Smooth muscle cell (in vitro differentiated cells): ENCODE results near the gene NFYA. TPM values are rescaled to one million over a fixed set of nuclear protein-coding genes. Genes with fewer than 3 reads are reported as not detected.

Experiments used
- DNase-seq: peaks from one replicate; lab custom pipeline; 2025; ENCODE audit not compliant: unreplicated experiment; lab: John Stamatoyannopoulos, UW
- H2AFZ ChIP-seq: fragments of 200-600 bp; sonication (generic); 2 replicates; pipeline ENCODE4 v1.6.0; 2016; ENCODE audit warnings: antibody characterized with exemption, low read depth, mild to moderate bottlenecking
- H3F3A ChIP-seq: fragments of 200-600 bp; sonication (generic); 2 replicates; pipeline ENCODE4 v1.6.0; 2017; ENCODE audit warnings: antibody characterized with exemption, low read depth
- H3K27ac ChIP-seq: fragments of 200-600 bp; sonication (generic); 2 replicates; pipeline ENCODE4 v1.5.1; 2016; ENCODE audit warnings: low read depth, mild to moderate bottlenecking
- H3K27me3 ChIP-seq: fragments of 200-600 bp; sonication (generic); 2 replicates; pipeline ENCODE4 v1.6.1; 2016; ENCODE audit warnings: low read depth, mild to moderate bottlenecking
- H3K36me3 ChIP-seq: fragments of 200-600 bp; sonication (generic); 2 replicates; pipeline ENCODE4 v1.5.1; 2016; ENCODE audit warnings: low read depth
- H3K4me1 ChIP-seq: fragments of 200-600 bp; sonication (generic); 2 replicates; pipeline ENCODE4 v1.5.1; 2016; ENCODE audit warnings: low read depth
- H3K4me2 ChIP-seq: fragments of 200-600 bp; sonication (generic); 2 replicates; pipeline ENCODE4 v1.6.0; 2016; ENCODE audit warnings: mild to moderate bottlenecking
- H3K4me3 ChIP-seq: fragments of 200-600 bp; sonication (generic); 2 replicates; pipeline ENCODE4 v1.5.1; 2016; ENCODE audit warnings: mild to moderate bottlenecking
- H3K79me2 ChIP-seq: fragments of 200-600 bp; sonication (generic); 2 replicates; pipeline ENCODE4 v1.6.0; 2016; ENCODE audit warnings: low read depth, mild to moderate bottlenecking
- H3K9ac ChIP-seq: fragments of 200-600 bp; sonication (generic); 2 replicates; pipeline ENCODE4 v1.6.0; 2016; ENCODE audit warnings: low read depth
- H3K9me3 ChIP-seq: fragments of 200-600 bp; sonication (generic); replicated peaks from 2 replicates; pipeline ENCODE4 v1.5.1; 2016; ENCODE audit warnings: low read depth
- H4K20me1 ChIP-seq: fragments of 200-600 bp; sonication (generic); 2 replicates; pipeline ENCODE4 v1.6.0; 2016; ENCODE audit warnings: low read depth
- WGBS: methylation state at CpG from one replicate; pipeline ENCODE4 v1.1.7; 2016; ENCODE audit warnings: low lambda C conversion rate; 5-methylcytosine and 5-hydroxymethylcytosine counted together
- polyA plus RNA-seq: library from polyadenylated mRNA; unstranded; fragments of >200 nt; fragmentation: Nextera tagmentation; extraction: Ambion mirVana; gene quantifications from 2 replicates; pipeline ENCODE4 v1.2.1, GENCODE V29; 2016
- total RNA-seq: library from RNA; depleted of rRNA; stranded (reverse); fragments of >200 nt; gene quantifications from 2 replicates; pipeline ENCODE4 v1.2.3, GENCODE V29; 2014
- TF ChIP-seq, protein P1 (sequence below): fragments of 200-600 bp; sonication (generic); IDR thresholded peaks from 2 replicates; pipeline ENCODE4 v1.5.1; 2017; ENCODE audit warnings: borderline replicate concordance, mild to moderate bottlenecking, antibody characterized with exemption; ENCODE audit not compliant: insufficient read depth, poor library complexity, severe bottlenecking

Gene NFYA
- total and polyA plus RNA-seq, 2 experiments from 2014 or later: 22.4 to 40.2 TPM

DNA sequence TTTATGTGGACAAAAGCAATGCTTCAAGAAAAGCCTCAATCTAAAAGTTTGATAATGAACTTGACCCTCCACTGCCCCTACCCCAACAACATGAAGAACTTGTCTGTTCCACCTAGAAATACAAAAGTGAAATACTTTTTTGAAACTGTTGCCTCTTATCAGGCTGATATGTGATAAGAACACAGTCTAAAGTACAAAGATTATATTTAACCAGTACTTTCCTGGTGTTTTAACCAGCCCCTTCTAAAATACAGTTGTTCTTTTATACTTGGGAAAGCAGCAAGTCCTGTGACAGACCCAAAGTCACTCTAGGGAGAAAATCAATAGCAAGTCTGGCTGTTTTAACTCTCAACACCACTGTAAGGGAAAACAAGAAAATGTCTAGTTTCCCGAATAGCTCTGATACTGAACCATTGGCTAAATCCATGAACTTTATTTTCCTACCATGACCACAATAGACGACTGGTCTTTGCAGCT lies 7.2 kb upstream of the NFYA start:
- Histone ChIP-seq H3K27ac (no peak overlapping the region), H2AFZ (no peak overlapping the region), H3K4me3 (no peak overlapping the region), H4K20me1 (no peaks in the 10 kb centered on the region), H3K79me2 (no peaks in the 10 kb centered on the region), H3K36me3 (no peaks in the 10 kb centered on the region), H3K9me3 (no peaks in the 10 kb centered on the region), H3K4me2 (no peak overlapping the region), H3K4me1 (peaks cover 3% of the 10 kb centered on the region), H3K27me3 (no peaks in the 10 kb centered on the region), H3F3A (peaks cover 5% of the 10 kb centered on the region), H3K9ac (no peak overlapping the region)
- WGBS: 93% methylated on average over 2 of the region's 2 CpGs
- TF ChIP-seq, protein P1, sequence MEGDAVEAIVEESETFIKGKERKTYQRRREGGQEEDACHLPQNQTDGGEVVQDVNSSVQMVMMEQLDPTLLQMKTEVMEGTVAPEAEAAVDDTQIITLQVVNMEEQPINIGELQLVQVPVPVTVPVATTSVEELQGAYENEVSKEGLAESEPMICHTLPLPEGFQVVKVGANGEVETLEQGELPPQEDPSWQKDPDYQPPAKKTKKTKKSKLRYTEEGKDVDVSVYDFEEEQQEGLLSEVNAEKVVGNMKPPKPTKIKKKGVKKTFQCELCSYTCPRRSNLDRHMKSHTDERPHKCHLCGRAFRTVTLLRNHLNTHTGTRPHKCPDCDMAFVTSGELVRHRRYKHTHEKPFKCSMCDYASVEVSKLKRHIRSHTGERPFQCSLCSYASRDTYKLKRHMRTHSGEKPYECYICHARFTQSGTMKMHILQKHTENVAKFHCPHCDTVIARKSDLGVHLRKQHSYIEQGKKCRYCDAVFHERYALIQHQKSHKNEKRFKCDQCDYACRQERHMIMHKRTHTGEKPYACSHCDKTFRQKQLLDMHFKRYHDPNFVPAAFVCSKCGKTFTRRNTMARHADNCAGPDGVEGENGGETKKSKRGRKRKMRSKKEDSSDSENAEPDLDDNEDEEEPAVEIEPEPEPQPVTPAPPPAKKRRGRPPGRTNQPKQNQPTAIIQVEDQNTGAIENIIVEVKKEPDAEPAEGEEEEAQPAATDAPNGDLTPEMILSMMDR: no peak
- DNase-seq: no peak

DNA sequence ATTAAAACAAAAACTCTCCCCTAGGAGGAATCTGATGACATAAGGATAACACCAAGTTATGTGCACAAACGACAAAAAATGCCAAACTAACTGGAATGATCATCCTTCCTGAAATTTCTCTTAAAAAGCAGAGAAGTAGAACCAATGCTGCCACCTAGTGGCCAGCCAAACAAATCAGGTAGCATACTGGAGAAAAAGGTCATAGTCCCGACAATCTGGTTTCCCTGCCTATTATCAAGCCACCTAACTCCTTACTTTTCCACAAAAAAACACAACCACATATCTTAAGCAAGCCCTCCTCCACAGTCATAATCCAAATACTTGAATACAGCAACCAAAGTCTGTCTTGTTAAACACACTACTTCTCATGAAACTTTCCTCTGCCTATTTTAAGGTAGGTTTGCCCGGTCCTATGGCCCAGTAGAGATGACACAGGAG lies 5.9 kb upstream of the NFYA start:
- H3K36me3 ChIP-seq: no peaks in the 10 kb centered on the region

DNA sequence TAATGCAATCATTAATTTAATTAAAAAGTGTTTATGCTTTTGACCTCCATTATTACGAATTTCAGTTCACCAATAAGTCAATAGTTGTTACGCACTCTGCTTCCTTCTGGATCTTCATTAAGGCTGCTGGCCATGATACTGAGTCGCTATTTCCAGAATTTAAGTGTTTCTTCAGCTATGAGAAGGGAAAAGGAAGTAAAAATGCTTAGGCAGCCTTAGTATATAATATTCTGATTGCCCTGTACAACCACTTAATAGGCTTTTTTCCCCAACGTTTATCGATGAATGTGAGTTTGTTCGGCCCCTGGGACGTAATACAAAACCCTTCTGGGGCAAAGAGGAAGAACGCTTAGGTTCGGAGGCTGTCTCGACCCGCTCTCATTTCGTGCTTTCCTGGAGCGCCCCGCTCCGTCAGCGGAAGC lies 1.3 kb upstream of the NFYA start:
- Histone ChIP-seq H3K9ac (peak overlapping the region; percentile 90), H3K79me2 (peaks cover 31% of the 10 kb centered on the region), H3K4me1 (peaks cover 31% of the 10 kb centered on the region), H4K20me1 (peaks cover 29% of the 10 kb centered on the region), H3K27ac (peak overlapping the region; percentile 94), H3K9me3 (no peaks in the 10 kb centered on the region), H2AFZ (peak overlapping the region; percentile 93), H3K36me3 (no peaks in the 10 kb centered on the region), H3K27me3 (no peaks in the 10 kb centered on the region), H3K4me2 (peak overlapping the region; percentile 96), H3F3A (peaks cover 3% of the 10 kb centered on the region), H3K4me3 (peak overlapping the region; percentile 73)
- TF ChIP-seq, protein P1: no peak
- WGBS: 3% methylated on average over 16 of the region's 16 CpGs
- no peak for DNase-seq

More for the DNA sequence above, 5.9 kb upstream of the NFYA start:
- Histone ChIP-seq H3K27me3 (no peaks in the 10 kb centered on the region), H3K27ac (no peak overlapping the region), H3K79me2 (no peaks in the 10 kb centered on the region), H3K9me3 (no peaks in the 10 kb centered on the region), H4K20me1 (no peaks in the 10 kb centered on the region), H2AFZ (no peak overlapping the region), H3K4me3 (no peak overlapping the region), H3K4me2 (no peak overlapping the region), H3K4me1 (peaks cover 9% of the 10 kb centered on the region), H3F3A (peaks cover 6% of the 10 kb centered on the region), H3K9ac (no peak overlapping the region)
- WGBS: 38% methylated on average over 3 of the region's 3 CpGs
- no peak for DNase-seq
- TF ChIP-seq, protein P1: peak; percentile 87
